Measurements from ENCODE around the gene TCP1.

TCP1 gene

DNA sequence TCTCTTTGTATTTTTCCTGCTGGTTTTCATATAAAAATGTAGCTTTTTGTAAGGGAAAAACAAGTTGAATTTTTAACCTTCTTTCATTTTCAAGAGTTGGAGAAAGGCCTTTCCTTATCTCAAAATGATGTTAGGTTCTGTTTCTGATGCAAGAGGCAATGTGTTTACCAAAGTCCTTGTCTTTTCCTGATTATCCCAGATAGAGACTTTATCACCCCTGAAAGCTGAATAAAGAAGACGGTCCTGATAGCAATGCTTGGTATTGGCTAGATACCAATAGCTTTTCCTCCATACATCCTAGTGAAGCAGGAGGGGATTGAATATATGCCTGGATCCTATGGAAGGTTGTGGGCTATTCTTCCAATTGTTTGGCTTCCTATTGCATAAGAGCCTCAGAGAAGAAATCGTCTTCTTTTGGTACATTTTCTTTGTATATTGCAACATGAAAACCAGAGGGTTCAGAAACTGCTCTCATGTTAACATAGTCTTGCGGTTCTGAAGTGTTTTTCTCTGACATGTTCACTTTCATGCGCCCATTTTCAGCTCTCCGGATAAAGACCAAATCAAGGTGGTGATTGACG, 16.1 kb upstream of the TCP1 start:
- H2AFZ ChIP-seq (ENCODE audit: low read depth, low read length), result no peak overlapping the region
- no peak overlapping the region for H3K27ac ChIP-seq (ENCODE audit: low read length)
- no peaks in the 10 kb centered on the region for H3K79me2 ChIP-seq (ENCODE audit: low read length)
- H3K9me3 ChIP-seq (ENCODE audit: insufficient read depth, low read length), result no peaks in the 10 kb centered on the region
- no peak overlapping the region for H3K4me3 ChIP-seq (ENCODE audit: low read length)
- no peaks in the 10 kb centered on the region for H3K4me1 ChIP-seq (ENCODE audit: low read length)
- H4K20me1 ChIP-seq (ENCODE audit: insufficient read depth, low read length), result no peaks in the 10 kb centered on the region
- no peak overlapping the region for H3K9ac ChIP-seq (ENCODE audit: low read length)
- no peaks in the 10 kb centered on the region for H3K36me3 ChIP-seq (replicated peaks; ENCODE audit: low read depth, low read length)
- TF ChIP-seq, protein P1, sequence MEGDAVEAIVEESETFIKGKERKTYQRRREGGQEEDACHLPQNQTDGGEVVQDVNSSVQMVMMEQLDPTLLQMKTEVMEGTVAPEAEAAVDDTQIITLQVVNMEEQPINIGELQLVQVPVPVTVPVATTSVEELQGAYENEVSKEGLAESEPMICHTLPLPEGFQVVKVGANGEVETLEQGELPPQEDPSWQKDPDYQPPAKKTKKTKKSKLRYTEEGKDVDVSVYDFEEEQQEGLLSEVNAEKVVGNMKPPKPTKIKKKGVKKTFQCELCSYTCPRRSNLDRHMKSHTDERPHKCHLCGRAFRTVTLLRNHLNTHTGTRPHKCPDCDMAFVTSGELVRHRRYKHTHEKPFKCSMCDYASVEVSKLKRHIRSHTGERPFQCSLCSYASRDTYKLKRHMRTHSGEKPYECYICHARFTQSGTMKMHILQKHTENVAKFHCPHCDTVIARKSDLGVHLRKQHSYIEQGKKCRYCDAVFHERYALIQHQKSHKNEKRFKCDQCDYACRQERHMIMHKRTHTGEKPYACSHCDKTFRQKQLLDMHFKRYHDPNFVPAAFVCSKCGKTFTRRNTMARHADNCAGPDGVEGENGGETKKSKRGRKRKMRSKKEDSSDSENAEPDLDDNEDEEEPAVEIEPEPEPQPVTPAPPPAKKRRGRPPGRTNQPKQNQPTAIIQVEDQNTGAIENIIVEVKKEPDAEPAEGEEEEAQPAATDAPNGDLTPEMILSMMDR (IDR thresholded peaks at IDR 0.05; ENCODE audit: low read depth, low read length), result no peak
- TF ChIP-seq EZH2phosphoT487 (IDR thresholded peaks at IDR 0.05; ENCODE audit: low read depth), result no peak
- no peak overlapping the region for H3K4me2 ChIP-seq (ENCODE audit: low read length)
- H3K27me3 ChIP-seq (ENCODE audit: low read depth, low read length), result no peaks in the 10 kb centered on the region

DNA sequence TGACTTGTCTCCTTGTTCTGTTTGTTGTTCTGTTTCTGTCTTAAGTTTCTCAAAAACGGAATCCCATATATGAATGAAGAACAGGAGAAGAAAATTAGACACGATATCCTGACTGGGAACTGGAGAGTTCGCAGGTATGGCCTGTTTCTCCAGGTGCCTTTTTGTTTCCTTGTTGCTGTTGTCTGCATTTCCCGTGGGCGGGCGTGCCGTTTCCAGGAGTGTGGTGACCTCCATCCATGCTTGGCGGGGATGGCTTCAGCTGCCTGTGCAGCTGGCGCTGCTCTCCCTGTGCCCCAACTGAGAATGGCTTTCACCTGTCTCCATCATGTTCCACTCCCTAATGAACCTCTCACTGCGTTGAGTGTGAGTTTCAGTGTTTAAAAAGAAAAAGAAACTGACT, 15.1 kb upstream of the TCP1 start:
- Histone ChIP-seq H4K20me1 (ENCODE audit: insufficient read depth, low read length) (no peaks in the 10 kb centered on the region), H3K4me2 (ENCODE audit: low read length) (no peak overlapping the region)
- TF ChIP-seq, protein P1 (IDR thresholded peaks at IDR 0.05; ENCODE audit: low read depth, low read length), result no peak
- no peak for TF ChIP-seq EZH2phosphoT487 (IDR thresholded peaks at IDR 0.05; ENCODE audit: low read depth)

DNA sequence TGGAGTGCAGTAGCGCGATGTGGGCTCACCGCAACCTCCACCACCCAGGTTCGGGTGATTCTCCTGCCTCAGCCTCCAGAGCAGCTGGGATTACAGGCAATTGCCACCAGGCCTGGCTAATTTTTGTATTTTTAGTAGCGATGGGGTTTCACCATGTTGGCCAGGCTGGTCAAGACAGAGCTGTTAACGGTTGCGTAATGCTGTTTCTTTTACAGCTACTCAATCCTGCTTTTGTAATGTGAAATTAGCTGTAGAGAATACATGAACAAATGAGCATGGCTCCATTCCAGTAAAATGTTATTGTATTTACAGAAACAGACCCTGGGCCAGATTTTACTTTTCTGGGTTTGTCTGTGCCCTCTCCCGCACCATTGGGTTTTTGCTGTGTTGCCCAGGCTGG, 12.5 kb upstream of the TCP1 start:
- Histone ChIP-seq H3K27ac (ENCODE audit: low read length) (no peak overlapping the region), H3K9ac (ENCODE audit: low read length) (no peak overlapping the region), H3K4me2 (ENCODE audit: low read length) (no peak overlapping the region), H3K36me3 (replicated peaks; ENCODE audit: low read depth, low read length) (peaks cover 13% of the 10 kb centered on the region), H3K4me3 (ENCODE audit: low read length) (no peak overlapping the region), H3K4me1 (ENCODE audit: low read length) (no peaks in the 10 kb centered on the region), H3K79me2 (ENCODE audit: low read length) (no peaks in the 10 kb centered on the region), H3K27me3 (ENCODE audit: low read depth, low read length) (no peaks in the 10 kb centered on the region), H4K20me1 (ENCODE audit: insufficient read depth, low read length) (no peaks in the 10 kb centered on the region), H3K9me3 (ENCODE audit: insufficient read depth, low read length) (no peaks in the 10 kb centered on the region), H2AFZ (ENCODE audit: low read depth, low read length) (no peak overlapping the region)
- TF ChIP-seq EZH2phosphoT487 (IDR thresholded peaks at IDR 0.05; ENCODE audit: low read depth), result no peak
- TF ChIP-seq, protein P1 (IDR thresholded peaks at IDR 0.05; ENCODE audit: low read depth, low read length), result no peak

More for the DNA sequence above, 15.1 kb upstream of the TCP1 start:
- no peaks in the 10 kb centered on the region for H3K79me2 ChIP-seq (ENCODE audit: low read length)
- H3K4me3 ChIP-seq (ENCODE audit: low read length), result no peak overlapping the region
- H3K27ac ChIP-seq (ENCODE audit: low read length), result no peak overlapping the region
- no peaks in the 10 kb centered on the region for H3K4me1 ChIP-seq (ENCODE audit: low read length)
- H3K9me3 ChIP-seq (ENCODE audit: insufficient read depth, low read length), result no peaks in the 10 kb centered on the region
- no peaks in the 10 kb centered on the region for H3K36me3 ChIP-seq (replicated peaks; ENCODE audit: low read depth, low read length)
- H3K9ac ChIP-seq (ENCODE audit: low read length), result no peak overlapping the region
- no peaks in the 10 kb centered on the region for H3K27me3 ChIP-seq (ENCODE audit: low read depth, low read length)
- H2AFZ ChIP-seq (ENCODE audit: low read depth, low read length), result no peak overlapping the region

DNA sequence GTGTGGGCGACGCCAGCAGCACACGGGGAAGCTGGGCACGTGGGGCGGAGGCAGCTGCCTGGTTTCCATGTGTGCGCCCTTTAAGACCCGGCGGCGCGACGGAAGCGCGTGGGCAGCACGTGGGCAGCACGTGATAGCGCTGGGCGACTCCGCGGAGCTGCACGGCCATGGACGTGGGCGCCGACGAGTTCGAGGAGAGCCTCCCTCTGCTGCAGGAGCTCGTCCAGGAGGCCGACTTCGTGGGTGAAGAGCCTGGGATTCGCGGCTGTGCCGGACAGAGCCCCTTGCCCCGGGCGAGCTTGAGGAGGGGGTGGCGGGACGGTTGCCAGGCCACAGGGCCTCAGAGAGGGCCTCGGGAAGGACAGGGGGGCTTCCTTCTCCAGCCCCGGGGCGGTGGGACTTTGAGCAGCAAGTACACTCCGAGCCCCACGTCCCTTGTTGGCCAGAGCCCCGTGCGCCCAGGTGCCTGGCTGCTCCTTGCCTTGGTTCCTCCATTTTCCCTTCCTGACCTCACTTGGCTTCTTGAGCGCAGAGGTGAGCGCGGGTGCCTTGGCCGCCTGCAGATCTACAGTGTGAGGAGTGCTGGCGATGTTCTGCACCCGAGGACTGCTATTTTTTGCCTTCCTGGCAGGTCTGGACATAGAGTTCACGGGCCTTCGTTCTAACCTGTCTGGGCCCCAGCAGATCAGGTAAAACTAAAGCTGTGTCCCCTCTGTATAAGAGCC, 10.9 kb upstream of the TCP1 start, which contains the start of gene PNLDC1:
Gene PNLDC1, plus strand, starts transcription at position 136 of the 725 bp plus-strand sequence. Its CDS starts 32 bp downstream, at position 168.
- no peaks in the 10 kb centered on the region for H3K79me2 ChIP-seq (ENCODE audit: low read length)
- H3K4me2 ChIP-seq (ENCODE audit: low read length), result no peak within 1 kb of the TSS
- H3K4me3 ChIP-seq (ENCODE audit: low read length), result no peak within 1 kb of the TSS
- no peaks in the 10 kb centered on the region for H4K20me1 ChIP-seq (ENCODE audit: insufficient read depth, low read length)
- H2AFZ ChIP-seq (ENCODE audit: low read depth, low read length), result no peak within 1 kb of the TSS
- no peaks in the 10 kb centered on the region for H3K9me3 ChIP-seq (ENCODE audit: insufficient read depth, low read length)
- H3K4me1 ChIP-seq (ENCODE audit: low read length), result no peaks in the 10 kb centered on the region
- peaks cover 15% of the 10 kb centered on the region for H3K36me3 ChIP-seq (replicated peaks; ENCODE audit: low read depth, low read length)
- TF ChIP-seq, protein P1 (IDR thresholded peaks at IDR 0.05; ENCODE audit: low read depth, low read length), result no peak
- no peak for TF ChIP-seq EZH2phosphoT487 (IDR thresholded peaks at IDR 0.05; ENCODE audit: low read depth)
- no peaks in the 10 kb centered on the region for H3K27me3 ChIP-seq (ENCODE audit: low read depth, low read length)
- no peak within 1 kb of the TSS for H3K9ac ChIP-seq (ENCODE audit: low read length)
- H3K27ac ChIP-seq (ENCODE audit: low read length), result no peak within 1 kb of the TSS

Measured in OCI-LY3 (cell line).